IMR-90 (cell line): ENCODE measurements around the gene AKAP13. TPM values are rescaled to one million over a fixed set of nuclear protein-coding genes. Genes with fewer than 3 reads are reported as not detected.

Source experiments
- ATAC-seq: fragments of 200-7000 bp; cut with Tn5 transposase; 2 replicates; pipeline ENCODE4 v1.9.1; 2020; ENCODE audit warnings: low read depth, mild to moderate bottlenecking, moderate library complexity
- BruUV-seq: library from RNA; stranded (reverse); fragments of 400-500 nt; replicated peaks from 2 replicates; lab custom pipeline; 2021; lab: Mats Ljungman, UMichigan
- CTCF ChIA-PET: fragments of 300-600 bp; formaldehyde crosslinking; extraction: SDS; loops from one replicate; lab custom pipeline; 2021; ENCODE audit warnings: antibody characterized with exemption; lab: Yijun Ruan, JAX
- POLR2A ChIA-PET: fragments of 300-600 bp; sonication (Branson Sonifier 250); formaldehyde crosslinking; loops from one replicate; lab custom pipeline; 2022; ENCODE audit warnings: antibody characterized with exemption; ENCODE audit not compliant: unreplicated experiment; lab: Charles Lee
- DNase-seq: peaks from one replicate; pipeline ENCODE4 v3.0.0; 2013
- H2AFZ ChIP-seq: replicated peaks from 2 replicates; pipeline ENCODE3; 2013; ENCODE audit warnings: low read length, mild to moderate bottlenecking; ENCODE audit not compliant: poor library complexity
- H2AK5ac ChIP-seq: 2 replicates; pipeline ENCODE4 v1.6.1; 2013; ENCODE audit warnings: low read depth, low read length, inconsistent platforms
- H2AK9ac ChIP-seq: replicated peaks from 2 replicates; pipeline ENCODE3; 2013; ENCODE audit warnings: mild to moderate bottlenecking, low read depth, low read length, moderate library complexity; ENCODE audit not compliant: poor library complexity
- H2BK120ac ChIP-seq: 2 replicates; pipeline ENCODE4 v1.6.1; 2013; ENCODE audit warnings: low read depth, low read length, inconsistent platforms
- H2BK15ac ChIP-seq: 3 replicates; pipeline ENCODE4 v1.6.1; 2013; ENCODE audit warnings: low read depth, low read length, inconsistent platforms
- H2BK20ac ChIP-seq: 2 replicates; pipeline ENCODE4 v1.6.1; 2013; ENCODE audit warnings: low read depth, mild to moderate bottlenecking, inconsistent platforms, low read length, moderate library complexity
- H2BK5ac ChIP-seq: 2 replicates; pipeline ENCODE4 v1.6.1; 2013; ENCODE audit warnings: mild to moderate bottlenecking, low read depth, low read length, inconsistent platforms; ENCODE audit not compliant: poor library complexity, severe bottlenecking
- H3K14ac ChIP-seq: replicated peaks from 2 replicates; pipeline ENCODE4 v1.6.1; 2013; ENCODE audit warnings: low read depth, low read length, inconsistent platforms
- H3K18ac ChIP-seq: 2 replicates; pipeline ENCODE4 v1.6.1; 2013; ENCODE audit warnings: low read depth, low read length, control low read depth
- H3K23ac ChIP-seq: 2 replicates; pipeline ENCODE4 v1.6.1; 2013; ENCODE audit warnings: low read depth, low read length, inconsistent platforms
- H3K27ac ChIP-seq: 2 replicates; pipeline ENCODE4 v1.5.1; 2013; ENCODE audit warnings: mild to moderate bottlenecking, control low read depth, low read length; ENCODE audit not compliant: insufficient read depth
- H3K27me3 ChIP-seq: 2 replicates; pipeline ENCODE4 v1.6.1; 2013; ENCODE audit warnings: low read length; ENCODE audit not compliant: control insufficient read depth, insufficient read depth
- H3K36me3 ChIP-seq: 2 replicates; pipeline ENCODE4 v1.6.1; 2013; ENCODE audit warnings: low read length, mixed read lengths; ENCODE audit not compliant: control insufficient read depth, insufficient read depth
- H3K4ac ChIP-seq: 2 replicates; pipeline ENCODE4 v1.6.1; 2013; ENCODE audit warnings: low read depth, low read length, inconsistent platforms
- H3K4me1 ChIP-seq: 2 replicates; pipeline ENCODE4 v1.6.1; 2013; ENCODE audit warnings: low read length, mixed read lengths; ENCODE audit not compliant: control insufficient read depth, insufficient read depth
- H3K4me2 ChIP-seq: 2 replicates; pipeline ENCODE4 v1.6.1; 2013; ENCODE audit warnings: low read depth, mild to moderate bottlenecking, control low read depth, low read length, moderate library complexity
- H3K4me3 ChIP-seq: 2 replicates; pipeline ENCODE4 v1.5.1; 2013; ENCODE audit warnings: low read depth, mild to moderate bottlenecking, control low read depth, low read length, moderate library complexity; ENCODE audit not compliant: insufficient read depth
- H3K56ac ChIP-seq: 2 replicates; pipeline ENCODE4 v1.6.1; 2013; ENCODE audit warnings: low read length, inconsistent platforms; ENCODE audit not compliant: insufficient read depth; ENCODE audit errors: extremely low read depth
- H3K79me1 ChIP-seq, 2 experiments: 2 replicates each; pipeline ENCODE4 v1.6.1; 2013; ENCODE audit warnings: low read length in 2 of 2, inconsistent platforms in 1 of 2, low read depth in 1 of 2
- H3K9ac ChIP-seq: 2 replicates; pipeline ENCODE4 v1.6.1; 2013; ENCODE audit warnings: low read depth, low read length, control low read depth
- H3K9me1 ChIP-seq: 2 replicates; pipeline ENCODE4 v1.6.1; 2013; ENCODE audit warnings: low read length, inconsistent platforms; ENCODE audit not compliant: insufficient read depth
- H3K9me3 ChIP-seq: 2 replicates; pipeline ENCODE4 v1.6.1; 2013; ENCODE audit warnings: low read length; ENCODE audit not compliant: control insufficient read depth, insufficient read depth
- H4K20me1 ChIP-seq: 2 replicates; pipeline ENCODE4 v1.6.1; 2013; ENCODE audit warnings: low read length, inconsistent platforms; ENCODE audit not compliant: insufficient read depth
- H4K5ac ChIP-seq: 2 replicates; pipeline ENCODE4 v1.6.1; 2013; ENCODE audit warnings: mild to moderate bottlenecking, low read depth, low read length, control low read depth
- H4K8ac ChIP-seq, 2 experiments: 2 replicates each; pipeline ENCODE4 v1.6.1; 2013; ENCODE audit warnings: low read depth in 2 of 2, low read length in 2 of 2, control low read depth in 1 of 2, inconsistent platforms in 1 of 2
- H4K91ac ChIP-seq: 2 replicates; pipeline ENCODE4 v1.6.1; 2013; ENCODE audit warnings: low read depth, low read length, inconsistent platforms; ENCODE audit not compliant: insufficient read depth
- CEBPB ChIP-seq: IDR thresholded peaks from 2 replicates; pipeline ENCODE4 v1.6.1; 2012; ENCODE audit warnings: low read depth, low read length, improper control_type of control experiment
- FOS ChIP-seq: fragments of 150-350 bp; IDR thresholded peaks from 2 replicates; pipeline ENCODE4 v1.6.1; 2016; ENCODE audit warnings: low read depth, low read length
- MAZ ChIP-seq: IDR thresholded peaks from 2 replicates; pipeline ENCODE4 v1.6.1; 2012; ENCODE audit warnings: low read depth, mild to moderate bottlenecking, low read length, improper control_type of control experiment, moderate library complexity, borderline replicate concordance
- MXI1 ChIP-seq: IDR thresholded peaks from 2 replicates; pipeline ENCODE4 v1.6.1; 2012; ENCODE audit warnings: low read depth, mild to moderate bottlenecking, low read length, moderate library complexity, borderline replicate concordance
- POLR2A ChIP-seq: IDR thresholded peaks from 2 replicates; pipeline ENCODE4 v1.6.1; 2012; ENCODE audit warnings: mild to moderate bottlenecking, low read depth, low read length
- RAD21 ChIP-seq: IDR thresholded peaks from 2 replicates; pipeline ENCODE4 v1.6.1; 2012; ENCODE audit warnings: low read length, improper control_type of control experiment
- RCOR1 ChIP-seq: IDR thresholded peaks from 2 replicates; pipeline ENCODE4 v1.6.1; 2012; ENCODE audit warnings: mild to moderate bottlenecking, low read length, improper control_type of control experiment; ENCODE audit not compliant: insufficient replicate concordance
- SMC3 ChIP-seq: fragments of 150-350 bp; IDR thresholded peaks from 2 replicates; pipeline ENCODE4 v1.6.1; 2016; ENCODE audit warnings: low read depth, mild to moderate bottlenecking, antibody characterized with exemption, low read length, moderate library complexity
- WGBS, 2 experiments: methylation state at CpG; one replicate each; pipeline versions ENCODE4 v1.1.5 to v1.1.7; 2013; ENCODE audit warnings: missing lambda C conversion rate in 2 of 2; ENCODE audit not compliant: insufficient read length in 1 of 2; ENCODE audit errors: extremely low coverage in 2 of 2; 5-methylcytosine and 5-hydroxymethylcytosine counted together
- dilution Hi-C: fragments of 300-500 bp; cut with HindIII; formaldehyde crosslinking; loops from one replicate; pipeline ENCODE4 v1.14.3; 2018; ENCODE audit warnings: low sequenced_read_pairs; ENCODE audit not compliant: unreplicated experiment
- in situ Hi-C: fragments of 300-500 bp; cut with MboI; formaldehyde crosslinking; loops from 3 replicates; pipeline ENCODE4 v1.14.3; 2019; ENCODE audit warnings: low sequenced_read_pairs, inconsistent platforms, mixed read lengths
- intact Hi-C: fragments of 100-400 bp; cut with micrococcal nuclease; formaldehyde crosslinking; loops from 2 replicates; pipeline ENCODE4 v1.10.0; 2022
- polyA plus RNA-seq, 3 experiments: library from polyadenylated mRNA; depleted of rRNA; stranded (reverse); fragments of >200 nt; gene quantifications; 2 replicates each; pipeline ENCODE4 v1.2.3, GENCODE V29; 2012; ENCODE audit warnings: low replicate concordance in 1 of 3
- total RNA-seq: library from RNA; depleted of rRNA; stranded (reverse); fragments of >200 nt; gene quantifications from 2 replicates; pipeline ENCODE4 v1.2.3, GENCODE V29; 2012
- TF ChIP-seq, protein P1 (sequence below): fragments of 150-350 bp; IDR thresholded peaks from 2 replicates; pipeline ENCODE4 v1.6.1; 2017; ENCODE audit warnings: mild to moderate bottlenecking, antibody characterized with exemption, low read length, low read depth

The AKAP13 gene
- total and polyA plus RNA-seq, 2 of the 4 experiments (the other 2 are of a cell fraction), result 10.4 to 46.4 TPM

DNA sequence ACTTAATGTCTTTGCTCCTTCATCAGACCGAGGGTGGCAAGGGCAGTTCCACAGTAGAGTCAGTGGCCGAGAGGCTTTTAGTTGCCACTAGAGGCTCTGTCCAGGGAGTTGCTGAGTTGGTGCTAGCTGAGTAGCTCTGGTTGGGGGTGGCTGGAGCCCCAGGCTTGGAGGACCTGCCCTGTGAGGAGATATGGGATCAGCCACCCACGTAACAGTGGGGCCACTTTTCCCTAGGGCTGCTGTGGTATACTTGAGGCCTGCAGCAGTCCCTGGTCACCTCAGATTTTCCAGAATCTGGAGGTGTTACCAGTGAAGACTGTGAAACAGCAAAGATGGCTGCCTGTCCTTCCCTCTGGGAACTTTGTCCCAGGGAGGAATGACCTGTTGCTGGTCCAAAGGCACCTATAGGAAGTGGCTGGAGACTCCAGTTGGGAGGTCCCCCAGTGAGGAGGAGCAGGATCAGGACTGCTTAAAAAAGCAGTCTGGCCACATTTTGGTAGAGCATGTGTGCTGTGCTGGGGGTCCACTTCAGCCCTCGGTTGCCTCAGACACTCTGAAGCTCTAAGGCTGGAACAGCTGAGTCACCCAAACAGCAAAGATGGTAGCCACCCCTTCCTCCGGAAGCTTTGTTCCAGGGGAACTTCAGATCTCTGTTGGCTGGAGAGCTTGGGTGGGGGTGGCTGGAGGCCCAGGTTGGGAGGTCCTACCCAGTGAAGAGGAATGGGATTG lies 72.9 kb downstream of the AKAP13 start:
- H2AK5ac ChIP-seq, result no peak overlapping the region
- intact Hi-C loops, result no loop called here
- H3K9me3 ChIP-seq, result peaks cover 4% of the 10 kb centered on the region; the same call in 1 of the 2 replicates
- TF ChIP-seq RAD21 (no peak), SMC3 (no peak), MAZ (no peak), CEBPB (no peak), MXI1 (no peak), POLR2A (no peak), FOS (no peak), RCOR1 (no peak)
- TF ChIP-seq, protein P1, sequence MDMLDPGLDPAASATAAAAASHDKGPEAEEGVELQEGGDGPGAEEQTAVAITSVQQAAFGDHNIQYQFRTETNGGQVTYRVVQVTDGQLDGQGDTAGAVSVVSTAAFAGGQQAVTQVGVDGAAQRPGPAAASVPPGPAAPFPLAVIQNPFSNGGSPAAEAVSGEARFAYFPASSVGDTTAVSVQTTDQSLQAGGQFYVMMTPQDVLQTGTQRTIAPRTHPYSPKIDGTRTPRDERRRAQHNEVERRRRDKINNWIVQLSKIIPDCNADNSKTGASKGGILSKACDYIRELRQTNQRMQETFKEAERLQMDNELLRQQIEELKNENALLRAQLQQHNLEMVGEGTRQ, result no peak
- in situ Hi-C loops, result no loop called here
- peaks cover 45 to 60% of the 10 kb centered on the region in 2 experiments for H3K79me1 ChIP-seq
- no peak overlapping the region for H2AK9ac ChIP-seq
- no peak overlapping the region for H3K18ac ChIP-seq
- no peak overlapping the region for H2BK120ac ChIP-seq
- CTCF ChIA-PET, result no interaction called here
- H3K4me2 ChIP-seq, result no peak overlapping the region
- no peak overlapping the region for H3K23ac ChIP-seq
- H3K27ac ChIP-seq, result no peak overlapping the region
- H3K4ac ChIP-seq, result no peak overlapping the region
- H2BK5ac ChIP-seq, result no peak overlapping the region
- H2AFZ ChIP-seq, result no peak overlapping the region
- H2BK20ac ChIP-seq, result no peak overlapping the region
- no peak overlapping the region for H3K9ac ChIP-seq
- no peaks in the 10 kb centered on the region for H3K27me3 ChIP-seq
- no peak overlapping the region for H2BK15ac ChIP-seq
- DNase-seq, result no peak
- no peaks in the 10 kb centered on the region; the same call in 1 of the 2 replicates for H3K4me1 ChIP-seq
- 100% methylated on average over 1 of the region's 5 CpGs; no CpG with 5 or more reads in 1 of the 2 experiments for WGBS, 2 experiments
- no peaks in the 10 kb centered on the region; the same call in 1 of the 2 replicates for H3K9me1 ChIP-seq
- no peak overlapping the region for H4K5ac ChIP-seq
- dilution Hi-C loops, result no loop called here
- H3K56ac ChIP-seq, result no peak overlapping the region
- no peak overlapping the region for H4K91ac ChIP-seq
- H3K14ac ChIP-seq, result no peak overlapping the region
- POLR2A ChIA-PET, result no interaction called here
- ATAC-seq, result no peak
- peaks cover 37% of the 10 kb centered on the region for H4K20me1 ChIP-seq
- H3K36me3 ChIP-seq, result no peaks in the 10 kb centered on the region
- H4K8ac ChIP-seq, result no peak overlapping the region
- no TSS peak for BruUV-seq
- H3K4me3 ChIP-seq, result no peak overlapping the region
